Measurements from ENCODE around the gene SPEF1. TPM values are rescaled to one million over a fixed set of nuclear protein-coding genes. Genes with fewer than 3 reads are reported as not detected.

SPEF1 gene
- total and polyA plus RNA-seq, 2 of the 13 experiments (the other 11 are each of a cell fraction or from before 2014, with no cell fraction given), result 0.11 to 0.27 TPM

DNA sequence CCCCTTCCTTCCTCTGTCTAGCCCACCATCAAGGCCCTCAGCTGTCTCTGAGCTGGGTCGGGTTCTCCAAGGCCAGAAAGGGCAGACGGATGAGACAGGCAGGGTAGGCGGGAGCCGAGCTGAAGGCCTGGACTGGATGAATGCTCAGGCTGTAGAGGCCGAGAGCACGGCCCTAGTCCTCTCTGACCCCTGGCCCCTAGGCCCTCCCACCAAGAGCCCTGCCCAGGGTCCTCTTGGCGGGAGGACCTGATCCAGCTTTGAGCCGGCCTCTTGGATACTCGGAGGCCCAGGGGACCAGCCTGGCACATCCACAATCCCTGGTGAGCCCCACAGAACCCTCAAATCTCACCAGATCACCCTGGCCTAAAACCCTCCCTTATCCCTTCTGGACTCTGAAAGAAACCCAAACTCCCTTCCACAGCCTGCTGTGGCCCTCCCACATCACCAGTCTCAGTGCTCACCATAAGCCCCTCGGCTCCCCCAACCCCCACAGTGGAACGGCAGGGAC lies 21.9 kb downstream of the SPEF1 start (continued):
- TF ChIP-seq MZF1 (CRISPR knock-in tag; IDR thresholded peaks at IDR 0.05; ENCODE audit: borderline replicate concordance), result no peak

DNA sequence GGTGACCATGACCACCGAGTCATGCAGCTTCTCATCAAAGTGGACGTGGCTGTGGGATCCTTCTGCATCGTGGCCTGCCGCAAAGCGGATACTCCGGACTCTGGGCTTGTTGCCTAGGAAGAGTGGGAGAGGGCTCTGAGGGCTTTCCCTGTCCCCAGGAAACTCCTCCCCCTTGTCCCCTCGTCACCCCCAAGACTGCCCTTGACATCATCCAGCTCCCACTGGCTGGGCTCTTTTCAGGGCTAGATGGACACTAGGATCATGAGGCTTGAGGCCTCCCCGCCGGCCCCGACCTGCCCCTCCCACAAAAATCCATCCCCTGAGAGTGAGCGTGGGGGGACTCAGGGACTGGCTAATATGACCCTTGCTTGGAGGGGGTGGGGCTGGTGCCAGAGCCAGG lies 22.7 kb downstream of the SPEF1 start:
- Histone ChIP-seq H3K9ac (ENCODE audit: insufficient read depth, low read depth, low read length) (no peak overlapping the region), H4K20me1 (ENCODE audit: insufficient read depth, low read length) (no peaks in the 10 kb centered on the region), H3K27ac (ENCODE audit: extremely low read length, insufficient read depth, low read length) (no peak overlapping the region), H3K79me2 (ENCODE audit: insufficient read depth, low read length) (peaks cover 2% of the 10 kb centered on the region), H3K36me3 (replicated peaks in 1 of 2; ENCODE audit: control insufficient read depth in 1 of 2, insufficient read depth in 2 of 2, low read length in 2 of 2) (peaks cover 35 to 43% of the 10 kb centered on the region in 2 experiments; a peak in 4 of 5 replicates), H3K9me3 (ENCODE audit: low read length) (no peaks in the 10 kb centered on the region), H3K27me3 (ENCODE audit: control insufficient read depth in 1 of 2, insufficient read depth in 2 of 2, low read length in 2 of 2) (no peaks in the 10 kb centered on the region), H3K4me3 (replicated peaks in 1 of 3; ENCODE audit: insufficient read depth in 1 of 3, low read depth in 2 of 3, low read length in 3 of 3) (no peak overlapping the region), H3K4me2 (ENCODE audit: low read depth, low read length) (no peak overlapping the region), H3K4me1 (ENCODE audit: insufficient read depth, low read length) (peaks cover 3% of the 10 kb centered on the region), H2AFZ (ENCODE audit: low read length) (no peak overlapping the region)
- in situ Hi-C loops (cut with HindIII; ENCODE audit: extremely low pct_ligation_motif_present, low pct_unique_long_range_greater_than_20kb), result no loop called here
- ChIA-PET POLR2A (interaction anchor here (2.0 kb wide), 1 partner anchor 13 kb away, joined by 6 read pairs; no protein-coding TSS in a partner anchor), CTCF (ENCODE audit: low intra/inter-chr PET ratio, low total read pairs) (no interaction called here)
- intact Hi-C loops (cut with micrococcal nuclease; ENCODE audit: unreplicated experiment), result no loop called here
- DNase-seq (ENCODE audit: low spot score) (no peak), FAIRE-seq (no peak), ATAC-seq (no peak)
- 98% methylated on average over 10 of the region's 11 CpGs for WGBS (ENCODE audit: low lambda C conversion rate)
- no peak for TF ChIP-seq KLF12 (CRISPR knock-in tag; IDR thresholded peaks at IDR 0.05; ENCODE audit: borderline replicate concordance)
- no peak for TF ChIP-seq ZNF841 (CRISPR knock-in tag; IDR thresholded peaks at IDR 0.05; ENCODE audit: borderline replicate concordance)
- no peak for TF ChIP-seq ATF7 (IDR thresholded peaks at IDR 0.05)
- no peak for TF ChIP-seq ATF7 (CRISPR knock-in tag; IDR thresholded peaks at IDR 0.05)
- no peak for TF ChIP-seq KDM4B (CRISPR knock-in tag; IDR thresholded peaks at IDR 0.05)
- no peak for TF ChIP-seq AHR (CRISPR knock-in tag; IDR thresholded peaks at IDR 0.05)
- no peak for TF ChIP-seq ZNF607 (CRISPR knock-in tag; IDR thresholded peaks at IDR 0.05; ENCODE audit: borderline replicate concordance)
- no peak for TF ChIP-seq TSC22D2 (CRISPR knock-in tag; IDR thresholded peaks at IDR 0.05; ENCODE audit: borderline replicate concordance)
- TF ChIP-seq ZNF33A (CRISPR knock-in tag; IDR thresholded peaks at IDR 0.05; ENCODE audit: borderline replicate concordance), result no peak
- no TSS peak for BruUV-seq (replicated peaks)
